ENCODE results near the gene LRRC14B. TPM values are rescaled to one million over a fixed set of nuclear protein-coding genes. Genes with fewer than 3 reads are reported as not detected.

LRRC14B gene
- total and polyA plus RNA-seq, 2 of the 13 experiments (the other 11 are each of a cell fraction or from before 2014, with no cell fraction given) = not detected

DNA sequence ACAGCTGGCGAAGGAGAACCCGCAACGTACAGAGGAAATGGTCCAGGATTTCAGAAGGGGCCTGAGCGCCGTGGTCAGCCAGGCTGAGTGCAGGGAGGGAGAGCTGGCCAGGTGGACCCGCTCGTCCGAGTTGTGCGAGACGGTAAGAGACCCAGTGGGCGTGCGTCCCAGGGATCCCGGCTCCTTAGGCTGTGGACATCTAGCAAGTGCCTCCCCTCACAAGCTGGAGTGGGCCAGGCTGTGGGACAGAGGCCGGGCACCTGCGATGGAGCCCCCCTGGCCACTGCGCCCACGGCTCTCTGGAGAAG, 29.5 kb upstream of the LRRC14B start (continued):
- no peak for TF ChIP-seq TEAD3 (CRISPR knock-in tag; optimal IDR thresholded peaks at IDR 0.05; ENCODE audit: borderline replicate concordance)

GRCh38 chr5:162190-162564, 29.1 kb upstream of the LRRC14B start:
- Histone ChIP-seq H3K4me3 (replicated peaks in 1 of 3; ENCODE audit: insufficient read depth in 1 of 3, low read depth in 2 of 3, low read length in 3 of 3) (no peak overlapping the region), H3K36me3 (replicated peaks in 1 of 2; ENCODE audit: control insufficient read depth in 1 of 2, insufficient read depth in 2 of 2, low read length in 2 of 2) (no peaks in the 10 kb centered on the region), H3K9ac (ENCODE audit: insufficient read depth, low read depth, low read length) (no peak overlapping the region), H3K4me1 (ENCODE audit: insufficient read depth, low read length) (no peaks in the 10 kb centered on the region), H2AFZ (ENCODE audit: low read length) (no peak overlapping the region), H3K9me3 (ENCODE audit: low read length) (no peaks in the 10 kb centered on the region), H3K4me2 (ENCODE audit: low read depth, low read length) (no peak overlapping the region), H3K27me3 (ENCODE audit: control insufficient read depth in 1 of 2, insufficient read depth in 2 of 2, low read length in 2 of 2) (peaks cover 11 to 46% of the 10 kb centered on the region in 2 experiments), H3K27ac (ENCODE audit: extremely low read length, insufficient read depth, low read length) (no peak overlapping the region), H4K20me1 (ENCODE audit: insufficient read depth, low read length) (no peaks in the 10 kb centered on the region), H3K79me2 (ENCODE audit: insufficient read depth, low read length) (no peaks in the 10 kb centered on the region)
- no TSS peak for BruUV-seq (replicated peaks)
- no CpG with 5 or more reads among the region's 19 CpGs for WGBS (ENCODE audit: low lambda C conversion rate)
- CTCF ChIA-PET (ENCODE audit: low intra/inter-chr PET ratio, low total read pairs) = no interaction called here
- no peak for FAIRE-seq
- intact Hi-C loops (cut with micrococcal nuclease; ENCODE audit: unreplicated experiment) = no loop called here
- in situ Hi-C loops (cut with HindIII; ENCODE audit: extremely low pct_ligation_motif_present, low pct_unique_long_range_greater_than_20kb) = no loop called here
- POLR2A ChIA-PET = no interaction called here
- no peak for ATAC-seq
- DNase-seq (ENCODE audit: low spot score) = no peak
- TF ChIP-seq ZNF468 (CRISPR knock-in tag; IDR thresholded peaks at IDR 0.05) (no peak), ZNF570 (CRISPR knock-in tag; IDR thresholded peaks at IDR 0.05; ENCODE audit: borderline replicate concordance) (no peak), HMG20B (CRISPR knock-in tag; conservative IDR thresholded peaks at IDR 0.05) (no peak), RFXANK (CRISPR knock-in tag; IDR thresholded peaks at IDR 0.05) (no peak), ZNF780A (CRISPR knock-in tag; IDR thresholded peaks at IDR 0.05) (no peak), ZBTB43 (CRISPR knock-in tag; conservative IDR thresholded peaks at IDR 0.05) (no peak), ZSCAN20 (CRISPR knock-in tag; IDR thresholded peaks at IDR 0.05; ENCODE audit: borderline replicate concordance) (no peak), ZBTB2 (CRISPR knock-in tag; IDR thresholded peaks at IDR 0.05; ENCODE audit: low read depth) (no peak), SP140L (CRISPR knock-in tag; IDR thresholded peaks at IDR 0.05; ENCODE audit: borderline replicate concordance) (no peak), HMGXB4 (CRISPR knock-in tag; IDR thresholded peaks at IDR 0.05; ENCODE audit: borderline replicate concordance in 1 of 2, low read depth in 1 of 2) (no peak), TFE3 (CRISPR knock-in tag; IDR thresholded peaks at IDR 0.05) (no peak), HNRNPLL (IDR thresholded peaks at IDR 0.05; ENCODE audit: low read depth, low read length, poor library complexity, severe bottlenecking) (no peak), SOX13 (IDR thresholded peaks at IDR 0.05) (no peak), SOX13 (CRISPR knock-in tag; conservative IDR thresholded peaks at IDR 0.05 in 1 of 2, IDR thresholded peaks at IDR 0.05 in 1 of 2) (no peak)
- TF ChIP-seq, protein P1, sequence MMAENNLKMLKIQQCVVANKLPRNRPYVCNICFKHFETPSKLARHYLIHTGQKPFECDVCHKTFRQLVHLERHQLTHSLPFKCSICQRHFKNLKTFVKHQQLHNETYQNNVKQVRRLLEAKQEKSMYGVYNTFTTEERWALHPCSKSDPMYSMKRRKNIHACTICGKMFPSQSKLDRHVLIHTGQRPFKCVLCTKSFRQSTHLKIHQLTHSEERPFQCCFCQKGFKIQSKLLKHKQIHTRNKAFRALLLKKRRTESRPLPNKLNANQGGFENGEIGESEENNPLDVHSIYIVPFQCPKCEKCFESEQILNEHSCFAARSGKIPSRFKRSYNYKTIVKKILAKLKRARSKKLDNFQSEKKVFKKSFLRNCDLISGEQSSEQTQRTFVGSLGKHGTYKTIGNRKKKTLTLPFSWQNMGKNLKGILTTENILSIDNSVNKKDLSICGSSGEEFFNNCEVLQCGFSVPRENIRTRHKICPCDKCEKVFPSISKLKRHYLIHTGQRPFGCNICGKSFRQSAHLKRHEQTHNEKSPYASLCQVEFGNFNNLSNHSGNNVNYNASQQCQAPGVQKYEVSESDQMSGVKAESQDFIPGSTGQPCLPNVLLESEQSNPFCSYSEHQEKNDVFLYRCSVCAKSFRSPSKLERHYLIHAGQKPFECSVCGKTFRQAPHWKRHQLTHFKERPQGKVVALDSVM (CRISPR knock-in tag; IDR thresholded peaks at IDR 0.05) = no peak
